Measurements from ENCODE around the gene MAP3K15. TPM values are rescaled to one million over a fixed set of nuclear protein-coding genes. Genes with fewer than 3 reads are reported as not detected.

The MAP3K15 gene
- total RNA-seq, 6 experiments from 2014 or later, result 0.09 TPM; not detected in 5

DNA sequence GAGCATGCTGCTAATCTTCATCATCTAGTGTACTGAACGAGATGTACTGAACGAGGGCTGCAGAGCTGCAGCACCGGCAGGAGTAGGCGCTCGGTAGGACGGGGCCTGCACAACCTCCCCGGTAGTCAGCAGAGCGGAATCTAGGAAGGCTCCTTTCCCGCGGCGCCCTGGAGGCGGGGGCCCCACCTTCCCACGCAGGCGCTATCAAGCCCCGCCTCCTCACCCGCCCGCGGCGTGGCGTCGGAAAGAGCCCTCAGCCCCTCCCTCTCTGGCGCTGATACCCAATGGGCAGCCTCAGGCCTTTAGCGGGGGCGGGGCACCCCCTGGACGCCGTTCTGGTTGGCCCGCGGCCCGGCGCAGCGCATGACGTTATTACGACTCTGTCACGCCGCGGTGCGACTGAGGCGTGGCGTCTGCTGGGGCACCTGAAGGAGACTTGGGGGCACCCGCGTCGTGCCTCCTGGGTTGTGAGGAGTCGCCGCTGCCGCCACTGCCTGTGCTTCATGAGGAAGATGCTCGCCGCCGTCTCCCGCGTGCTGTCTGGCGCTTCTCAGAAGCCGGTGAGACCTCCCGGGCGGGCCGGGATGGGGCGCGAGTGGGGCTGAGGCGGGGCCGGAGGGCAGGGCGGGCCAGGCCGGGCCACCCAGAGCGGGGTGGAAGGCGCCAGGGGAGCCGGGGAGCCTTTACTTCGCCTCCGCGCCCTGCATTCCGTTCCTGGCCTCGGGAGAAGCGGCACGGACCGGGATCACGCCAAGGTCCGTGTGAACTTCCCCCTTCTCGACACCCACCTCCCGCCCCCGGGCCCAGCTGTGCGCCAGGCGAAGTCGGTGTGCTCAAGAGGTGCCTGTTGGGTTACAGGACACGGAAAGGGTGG, 171.5 kb downstream of the MAP3K15 start, which contains the start of gene PDHA1:
Gene PDHA1 (plus strand): TSS at position 393 of the 874 bp plus-strand sequence. CDS start 111 bp downstream, at position 504.
- ATAC-seq, result peak; percentile 98 to 99 (median 99)
- Histone ChIP-seq H3K4me1 (peaks cover 0 to 6% (median 0%) of the 10 kb centered on the region in 4 donors), H3K9me3 (no peaks in the 10 kb centered on the region), H3K36me3 (no peaks in the 10 kb centered on the region), H3K27ac (peak within 1 kb of the TSS; percentile 71 to 78 (median 73)), H3K27me3 (no peaks in the 10 kb centered on the region), H3K4me3 (peak within 1 kb of the TSS; percentile 58 to 68 (median 68))
- DNase-seq, result peak; percentile 93 to 95 (median 94)
- intact Hi-C loops (cut with DNase I), result loop anchor here in 1 of 2 donors (10.0 kb wide), 1 partner anchor 949 kb away; no protein-coding TSS in a partner anchor
- 26% methylated on average over 4 of the region's 81 CpGs for WGBS (ENCODE audit: insufficient coverage, low coverage, low lambda C conversion rate, missing lambda C conversion rate)
- TF ChIP-seq POLR2A (IDR thresholded peaks at IDR 0.05), result peak; percentile 61
- TF ChIP-seq, protein P1, sequence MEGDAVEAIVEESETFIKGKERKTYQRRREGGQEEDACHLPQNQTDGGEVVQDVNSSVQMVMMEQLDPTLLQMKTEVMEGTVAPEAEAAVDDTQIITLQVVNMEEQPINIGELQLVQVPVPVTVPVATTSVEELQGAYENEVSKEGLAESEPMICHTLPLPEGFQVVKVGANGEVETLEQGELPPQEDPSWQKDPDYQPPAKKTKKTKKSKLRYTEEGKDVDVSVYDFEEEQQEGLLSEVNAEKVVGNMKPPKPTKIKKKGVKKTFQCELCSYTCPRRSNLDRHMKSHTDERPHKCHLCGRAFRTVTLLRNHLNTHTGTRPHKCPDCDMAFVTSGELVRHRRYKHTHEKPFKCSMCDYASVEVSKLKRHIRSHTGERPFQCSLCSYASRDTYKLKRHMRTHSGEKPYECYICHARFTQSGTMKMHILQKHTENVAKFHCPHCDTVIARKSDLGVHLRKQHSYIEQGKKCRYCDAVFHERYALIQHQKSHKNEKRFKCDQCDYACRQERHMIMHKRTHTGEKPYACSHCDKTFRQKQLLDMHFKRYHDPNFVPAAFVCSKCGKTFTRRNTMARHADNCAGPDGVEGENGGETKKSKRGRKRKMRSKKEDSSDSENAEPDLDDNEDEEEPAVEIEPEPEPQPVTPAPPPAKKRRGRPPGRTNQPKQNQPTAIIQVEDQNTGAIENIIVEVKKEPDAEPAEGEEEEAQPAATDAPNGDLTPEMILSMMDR (IDR thresholded peaks at IDR 0.05), result no peak

DNA sequence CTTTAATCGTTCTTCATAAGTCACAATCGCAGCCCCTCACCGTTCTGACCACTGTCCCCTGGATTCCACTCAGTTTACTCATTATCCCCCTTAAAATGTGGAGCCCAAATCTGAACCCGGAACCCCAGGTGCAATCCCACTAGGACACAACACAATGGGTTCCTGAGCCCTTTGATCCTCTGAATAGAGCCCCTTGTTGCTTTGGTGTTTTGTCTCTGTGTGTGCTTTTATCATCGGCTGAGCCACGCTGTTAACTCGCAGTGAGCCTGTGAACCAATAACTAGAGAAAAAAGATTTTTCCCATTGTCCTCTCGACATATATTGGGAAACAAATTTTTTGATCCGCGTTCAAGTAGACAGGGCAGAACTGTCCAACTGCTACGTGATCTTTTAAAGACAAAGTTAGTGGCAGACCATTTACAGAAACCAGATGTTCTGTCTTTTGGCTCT, 172.2 kb downstream of the MAP3K15 start:
- Histone ChIP-seq H3K4me1 (peaks cover 0 to 6% (median 0%) of the 10 kb centered on the region in 4 donors), H3K27ac (peak overlapping the region in 2 of 3 donors; percentile 49 to 56), H3K27me3 (no peaks in the 10 kb centered on the region), H3K36me3 (no peaks in the 10 kb centered on the region), H3K9me3 (no peaks in the 10 kb centered on the region), H3K4me3 (peak overlapping the region; percentile 33 to 68 (median 58))
- ATAC-seq (peak in 1 of 4 donors; percentile 4), DNase-seq (no peak)
- TF ChIP-seq, protein P1 (IDR thresholded peaks at IDR 0.05), result no peak
- no peak for TF ChIP-seq POLR2A (IDR thresholded peaks at IDR 0.05)
- intact Hi-C loops (cut with DNase I), result loop anchor here in 1 of 2 donors (10.0 kb wide), 1 partner anchor 948 kb away; no protein-coding TSS in a partner anchor
- 36% methylated on average over 11 of the region's 11 CpGs for WGBS (ENCODE audit: insufficient coverage, low coverage, low lambda C conversion rate, missing lambda C conversion rate)

DNA sequence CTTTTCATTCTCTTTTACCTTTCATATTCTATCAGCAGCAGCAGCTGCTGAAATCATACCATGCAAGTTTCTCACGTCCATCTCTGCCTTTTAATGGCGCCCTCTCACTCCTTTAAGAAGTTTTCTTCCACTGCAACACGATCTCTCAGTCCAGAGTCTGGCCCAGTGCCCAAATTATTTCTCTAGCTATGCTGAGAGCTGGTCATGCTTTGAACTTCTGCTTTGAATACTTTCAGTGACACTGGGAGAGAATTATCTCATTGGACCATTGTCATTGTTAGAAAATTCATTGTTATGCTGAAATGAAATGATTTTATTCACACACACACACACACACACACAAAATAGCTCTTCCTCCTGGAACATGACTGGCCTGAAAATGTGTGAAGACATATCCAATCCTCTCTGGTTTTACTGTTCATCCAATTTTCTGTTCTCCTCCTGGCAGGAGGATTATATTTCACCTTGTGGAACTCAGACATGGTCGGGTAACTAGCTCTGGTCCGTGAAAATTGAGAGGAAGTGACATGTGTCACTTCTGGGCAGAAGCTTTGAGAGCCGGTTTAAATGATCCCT, 172.9 kb downstream of the MAP3K15 start:
- Histone ChIP-seq H3K4me3 (no peak overlapping the region), H3K9me3 (no peaks in the 10 kb centered on the region), H3K27me3 (no peaks in the 10 kb centered on the region), H3K36me3 (no peaks in the 10 kb centered on the region), H3K27ac (no peak overlapping the region), H3K4me1 (peaks cover 0 to 6% (median 0%) of the 10 kb centered on the region in 4 donors)
- DNase-seq, result no peak
- no peak for ATAC-seq
- no peak for TF ChIP-seq POLR2A (IDR thresholded peaks at IDR 0.05)
- TF ChIP-seq, protein P1 (IDR thresholded peaks at IDR 0.05), result no peak
- intact Hi-C loops (cut with DNase I), result loop anchor here in 1 of 2 donors (10.0 kb wide), 1 partner anchor 948 kb away; no protein-coding TSS in a partner anchor
- WGBS (ENCODE audit: insufficient coverage, low coverage, low lambda C conversion rate, missing lambda C conversion rate), result 45% methylated on average over 6 of the region's 6 CpGs

DNA sequence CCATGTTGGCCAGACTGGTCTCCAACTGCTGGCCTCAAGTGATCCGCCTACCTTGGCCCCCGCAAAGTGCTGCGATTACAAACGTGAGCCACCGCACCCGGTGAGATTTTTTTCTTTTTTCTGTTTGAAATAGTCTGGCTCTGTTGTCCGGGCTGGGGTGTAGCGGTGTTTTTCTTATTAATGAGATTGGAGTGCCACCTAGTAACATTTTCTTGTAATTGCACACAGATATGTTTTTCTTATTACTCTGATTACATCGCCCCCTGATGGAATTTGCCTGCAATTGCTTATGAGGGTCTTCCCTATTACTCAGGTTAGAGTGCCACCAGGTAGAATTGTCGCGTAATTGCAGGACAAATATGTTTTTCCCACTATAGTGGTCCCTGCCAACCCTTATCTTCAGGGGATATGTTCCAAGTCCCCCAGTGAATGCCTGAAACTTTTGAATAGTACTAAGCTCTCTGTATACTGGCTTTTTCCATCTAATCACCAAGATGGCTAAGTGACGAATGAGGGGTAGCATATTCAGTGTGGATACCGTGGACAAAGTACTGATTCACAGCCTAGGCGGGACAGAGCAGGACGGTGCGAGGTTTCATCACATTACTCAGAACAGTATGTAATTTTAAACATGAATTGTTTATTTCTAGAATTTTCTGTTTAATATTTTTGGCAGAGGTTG, 180.2 kb downstream of the MAP3K15 start:
- intact Hi-C loops (cut with DNase I), result loop anchor here (10.0 kb wide), 2 partner anchors 330 to 940 kb away; no protein-coding TSS in a partner anchor
- DNase-seq, result no peak
- TF ChIP-seq, protein P1 (IDR thresholded peaks at IDR 0.05), result peak; percentile 18 to 51 (median 23)
- no peak for TF ChIP-seq POLR2A (IDR thresholded peaks at IDR 0.05)

More for the DNA sequence above, 180.2 kb downstream of the MAP3K15 start:
- Histone ChIP-seq H3K36me3 (no peaks in the 10 kb centered on the region), H3K4me3 (no peak overlapping the region), H3K27ac (no peak overlapping the region), H3K9me3 (no peaks in the 10 kb centered on the region), H3K4me1 (no peaks in the 10 kb centered on the region), H3K27me3 (no peaks in the 10 kb centered on the region)
- 66% methylated on average over 15 of the region's 16 CpGs for WGBS (ENCODE audit: insufficient coverage, low coverage, low lambda C conversion rate, missing lambda C conversion rate)
- ATAC-seq, result peak in 3 of 4 donors; percentile 29 to 54 (median 51)
